Epithelial cell of prostate (primary cell): ENCODE data around the gene GNAO1.

Experiments
- DNase-seq: peaks from one replicate; pipeline ENCODE4 v3.0.0-alpha.2; 2011; ENCODE audit warnings: low read depth, low spot score
- H3K27ac ChIP-seq: fragments of 450-650 bp; 2 replicates; pipeline ENCODE4 v1.5.1; 2017; ENCODE audit warnings: mild to moderate bottlenecking

GNAO1 gene

DNA sequence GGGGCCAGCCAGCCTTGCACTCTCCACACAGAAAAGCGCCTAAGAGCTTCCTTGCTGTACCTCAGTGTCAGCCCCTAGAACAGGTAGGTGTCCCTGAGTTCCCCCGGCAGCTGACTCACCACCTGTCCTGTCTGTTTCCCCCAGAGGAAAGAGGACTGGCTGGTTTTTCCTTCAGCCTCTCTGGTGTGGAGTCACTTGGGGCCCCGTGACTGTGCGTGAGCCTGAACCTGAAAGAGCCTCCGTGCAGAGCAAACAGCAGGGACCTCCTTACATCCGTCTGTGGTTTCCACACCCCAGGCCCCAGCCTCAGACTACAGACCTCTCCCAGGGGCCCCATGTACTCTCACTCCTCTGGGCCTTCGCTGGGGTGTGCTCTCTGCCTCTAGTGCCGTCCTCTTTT lies 87.8 kb downstream of the GNAO1 start:
- DNase-seq, result no peak
- H3K27ac ChIP-seq, result no peak overlapping the region

DNA sequence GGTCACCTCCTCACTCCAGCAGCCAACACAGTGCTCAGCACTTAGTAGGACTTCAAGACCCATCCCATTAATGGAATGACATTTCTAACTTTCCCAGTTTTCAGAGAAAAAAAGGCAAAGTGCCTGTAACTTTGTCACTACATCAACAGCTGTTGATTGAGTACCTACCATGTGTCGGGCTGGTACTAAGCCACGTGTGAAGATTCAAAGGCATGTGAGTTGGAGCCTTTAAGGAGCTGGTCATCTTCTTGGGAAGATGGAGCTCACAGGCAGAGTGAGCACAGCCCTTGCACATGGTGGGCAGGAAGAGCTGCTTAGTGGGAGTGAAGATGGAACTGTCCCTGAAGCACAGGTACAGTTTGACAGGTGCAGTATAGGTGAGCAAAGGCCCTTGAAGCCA lies 88.6 kb downstream of the GNAO1 start:
- no peak overlapping the region for H3K27ac ChIP-seq
- no peak for DNase-seq

DNA sequence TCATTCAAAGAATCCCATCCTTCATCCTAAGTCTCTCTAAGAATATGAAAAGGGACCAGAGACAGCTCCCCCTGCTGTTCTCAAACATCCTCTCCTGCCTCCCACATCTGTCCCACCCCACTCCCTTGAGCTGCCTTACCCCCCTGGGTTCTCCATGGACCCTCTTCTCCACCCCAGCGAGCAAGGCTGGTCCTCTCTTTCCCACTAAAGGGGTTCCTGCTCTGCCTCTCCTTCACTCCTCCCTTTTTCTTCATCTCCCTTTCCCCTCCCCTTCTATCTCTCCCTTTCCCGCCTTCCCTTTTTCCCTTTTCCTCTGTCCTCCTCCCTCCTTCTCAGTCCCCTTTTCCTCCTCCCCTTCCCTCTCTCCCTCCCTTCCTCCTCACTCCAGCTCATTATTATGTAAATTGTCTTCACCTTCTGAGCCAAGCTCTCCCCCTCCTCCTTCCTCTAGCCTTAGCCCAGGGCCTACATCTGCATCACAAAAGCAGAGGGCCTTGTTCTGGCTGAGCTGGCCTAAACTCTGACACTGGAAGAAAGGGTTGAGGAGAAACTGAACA lies 90.0 kb downstream of the GNAO1 start:
- H3K27ac ChIP-seq, result no peak overlapping the region
- DNase-seq, result no peak

DNA sequence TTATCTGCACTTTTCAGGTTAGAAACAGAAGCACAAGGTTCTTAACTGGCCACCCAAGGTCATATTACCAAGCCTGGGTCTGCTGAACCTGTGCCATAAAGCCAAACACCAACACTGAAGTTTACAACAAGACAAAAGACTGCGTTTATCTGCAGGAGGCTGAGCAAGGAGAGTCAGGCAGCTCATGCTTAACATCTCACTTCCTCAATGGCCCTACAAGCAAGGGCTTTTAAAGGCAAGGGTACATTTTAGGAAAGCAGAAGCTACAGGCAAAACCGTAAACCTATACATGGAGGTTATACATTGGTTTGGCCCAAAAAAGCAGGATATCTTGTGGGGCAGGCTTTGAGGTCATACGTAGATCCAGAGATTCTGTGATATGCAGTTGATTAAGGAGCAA lies 91.2 kb downstream of the GNAO1 start:
- DNase-seq, result no peak
- H3K27ac ChIP-seq, result no peak overlapping the region

DNA sequence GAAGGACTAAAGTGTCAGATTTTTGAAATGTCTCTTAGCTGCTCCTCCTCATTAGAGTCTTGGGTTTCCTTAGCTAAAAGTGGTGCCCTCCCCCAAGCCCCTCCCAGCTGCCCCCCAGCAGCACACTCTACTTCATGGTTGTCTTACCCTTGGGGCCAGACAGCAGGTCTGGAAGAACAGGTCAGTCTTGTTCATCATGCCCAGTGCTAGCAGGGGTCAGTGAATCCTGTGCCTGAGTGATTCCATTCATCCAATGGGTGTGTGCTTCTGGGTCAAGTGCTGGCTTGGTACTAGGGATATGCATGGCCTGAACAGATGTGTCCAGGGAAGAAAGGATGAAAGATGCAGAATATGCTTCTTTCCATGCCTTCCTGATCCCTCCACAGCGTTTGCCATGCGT lies 93.2 kb downstream of the GNAO1 start:
- DNase-seq, result no peak
- no peak overlapping the region for H3K27ac ChIP-seq

DNA sequence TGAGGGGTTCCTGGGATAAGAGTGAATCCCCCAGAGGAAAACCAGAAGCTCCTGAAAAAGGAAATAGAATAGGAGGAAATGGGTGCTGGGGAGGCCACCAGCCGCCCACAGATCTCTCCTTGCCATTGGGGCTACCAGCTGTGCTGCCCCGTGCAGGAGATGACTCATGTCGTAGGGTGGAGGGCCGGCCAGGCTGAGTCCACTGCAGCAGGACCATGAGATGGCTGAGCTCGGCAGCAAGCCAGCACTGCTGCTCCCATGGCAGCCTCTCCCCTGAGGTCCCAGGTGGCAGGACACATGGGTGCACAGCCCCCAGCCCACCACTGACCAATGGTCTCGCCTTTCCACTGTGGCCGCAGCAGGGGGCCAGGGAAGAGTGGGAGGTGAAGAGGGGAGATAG lies 95.5 kb downstream of the GNAO1 start:
- no peak overlapping the region for H3K27ac ChIP-seq
- DNase-seq, result no peak

DNA sequence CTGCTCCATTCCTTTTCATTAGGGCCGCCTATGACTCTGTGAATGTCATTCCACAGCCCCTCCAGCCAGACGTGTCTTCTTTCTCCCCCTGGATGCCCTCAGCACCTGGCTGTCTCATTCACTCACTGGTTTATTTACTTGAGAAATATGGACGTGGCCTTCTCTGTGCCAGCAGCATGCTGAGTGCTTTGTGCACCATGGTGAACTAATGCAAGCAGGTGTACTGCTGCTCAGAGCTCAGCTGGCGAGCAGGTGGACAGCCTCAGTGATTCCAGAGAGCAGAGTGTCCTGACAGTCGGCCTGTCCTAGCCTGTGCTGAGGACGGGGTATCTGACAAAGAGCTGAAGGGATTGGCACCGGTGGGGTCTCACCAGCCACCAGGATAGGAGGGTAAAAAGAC lies 96.7 kb downstream of the GNAO1 start:
- no peak for DNase-seq

DNA sequence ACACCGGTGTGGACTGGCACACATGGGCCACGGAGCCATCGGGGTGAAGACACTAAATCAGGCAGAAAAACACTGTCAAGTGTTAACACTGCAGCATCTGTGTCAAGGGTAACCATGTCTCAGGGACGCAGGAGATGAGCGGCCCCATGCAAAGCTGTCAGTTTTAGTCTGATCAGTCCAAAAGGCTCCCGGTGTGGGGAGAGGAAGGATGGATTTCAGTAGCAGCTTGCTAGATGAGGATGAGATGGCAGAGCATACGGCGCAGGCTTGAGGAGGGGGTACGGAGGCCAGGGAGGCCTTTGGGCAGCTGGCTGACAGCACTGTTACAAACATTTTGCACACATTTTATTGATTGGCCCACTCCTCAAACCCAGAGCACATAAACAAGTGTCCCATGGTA lies 98.1 kb downstream of the GNAO1 start:
- no peak overlapping the region for H3K27ac ChIP-seq
- DNase-seq, result no peak

More for the DNA sequence above, 96.7 kb downstream of the GNAO1 start:
- H3K27ac ChIP-seq, result no peak overlapping the region

DNA sequence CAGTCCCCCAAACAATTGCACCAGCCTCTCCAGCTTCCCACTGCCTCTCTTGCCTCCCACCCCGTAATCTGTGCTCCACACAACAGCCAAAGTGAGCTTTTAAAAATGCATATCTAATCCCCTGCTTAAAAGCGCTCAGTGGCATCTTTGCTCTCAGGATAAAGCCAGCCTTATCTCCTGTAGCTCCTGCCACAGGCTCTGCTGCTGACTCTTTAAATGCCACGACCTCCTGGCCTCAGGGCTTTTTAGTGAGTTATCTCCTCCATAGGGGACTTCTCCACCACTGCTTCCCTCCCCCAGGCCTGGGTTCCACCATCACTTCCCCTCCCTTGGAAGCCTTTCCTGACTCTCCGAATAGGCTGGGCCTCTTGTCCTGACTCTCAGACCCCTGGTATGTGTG lies 98.6 kb downstream of the GNAO1 start:
- no peak for DNase-seq
- no peak overlapping the region for H3K27ac ChIP-seq

DNA sequence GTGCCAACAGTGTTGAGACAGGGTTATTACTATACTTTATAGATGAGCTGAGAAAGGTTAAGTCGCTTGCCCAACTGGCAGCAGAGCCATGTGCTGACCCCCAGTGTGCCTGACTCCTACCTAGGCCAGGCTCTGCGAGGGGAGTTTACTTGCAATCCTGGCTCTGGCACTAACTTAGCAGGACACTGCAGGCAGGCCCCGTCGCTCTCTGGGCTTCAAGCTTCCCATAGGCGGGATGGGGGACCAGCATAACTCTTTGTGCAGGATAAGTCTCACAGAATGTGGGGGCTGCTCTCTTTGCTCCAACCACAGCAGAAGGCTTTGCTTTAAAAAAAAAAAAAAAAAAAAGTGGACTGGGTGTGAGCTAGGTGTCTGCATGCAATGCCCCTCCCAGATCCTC lies 102.7 kb downstream of the GNAO1 start:
- no peak for DNase-seq
- H3K27ac ChIP-seq, result no peak overlapping the region

DNA sequence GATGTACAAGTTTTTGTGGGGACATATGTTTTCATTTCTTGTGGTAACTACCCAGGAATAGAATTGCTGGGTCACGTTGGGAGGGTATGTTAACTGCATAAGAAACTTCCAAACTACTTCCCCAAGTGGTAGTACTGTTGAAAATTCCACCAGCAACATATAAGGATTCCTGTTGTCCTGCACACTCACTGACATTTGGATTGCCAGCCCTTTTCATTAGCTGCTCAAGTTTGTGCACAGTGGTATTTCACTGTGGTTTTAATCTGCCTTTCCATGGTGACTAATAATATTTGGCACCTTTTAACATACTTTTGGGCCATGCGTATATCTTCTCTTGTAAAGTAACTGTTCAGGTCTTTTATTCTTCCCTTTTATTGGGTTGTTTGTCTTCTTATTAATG lies 103.3 kb downstream of the GNAO1 start:
- no peak for DNase-seq
- H3K27ac ChIP-seq, result no peak overlapping the region

DNA sequence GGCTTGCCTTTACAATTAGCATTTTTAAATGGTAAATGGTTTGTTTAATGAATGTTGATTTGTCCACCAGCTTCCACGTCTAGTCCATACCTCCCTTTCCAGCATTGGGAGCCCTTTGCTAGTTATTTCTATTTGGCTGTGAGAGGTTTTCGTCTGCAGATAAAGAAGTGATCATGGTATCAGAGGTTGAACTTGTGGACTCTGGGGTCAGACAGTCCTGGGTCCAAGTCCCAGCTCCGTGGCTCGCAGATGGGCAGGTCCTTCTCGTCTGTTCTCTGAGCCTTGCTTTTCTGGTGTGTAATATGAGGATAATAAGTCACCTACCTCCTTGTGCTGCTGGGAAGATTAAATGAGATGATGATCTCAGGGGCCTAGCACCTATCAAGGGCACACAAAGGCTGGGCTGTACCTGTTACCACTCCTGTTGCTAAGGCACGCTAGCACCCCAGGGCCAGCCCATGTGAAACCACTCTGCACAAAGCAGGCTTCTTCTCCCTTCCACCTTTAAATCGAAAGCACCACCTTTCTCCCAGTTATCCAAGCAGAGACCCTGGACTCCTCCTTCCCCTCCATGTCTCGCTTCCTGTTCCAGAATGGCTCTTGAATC lies 103.9 kb downstream of the GNAO1 start:
- no peak overlapping the region for H3K27ac ChIP-seq
- DNase-seq, result no peak

DNA sequence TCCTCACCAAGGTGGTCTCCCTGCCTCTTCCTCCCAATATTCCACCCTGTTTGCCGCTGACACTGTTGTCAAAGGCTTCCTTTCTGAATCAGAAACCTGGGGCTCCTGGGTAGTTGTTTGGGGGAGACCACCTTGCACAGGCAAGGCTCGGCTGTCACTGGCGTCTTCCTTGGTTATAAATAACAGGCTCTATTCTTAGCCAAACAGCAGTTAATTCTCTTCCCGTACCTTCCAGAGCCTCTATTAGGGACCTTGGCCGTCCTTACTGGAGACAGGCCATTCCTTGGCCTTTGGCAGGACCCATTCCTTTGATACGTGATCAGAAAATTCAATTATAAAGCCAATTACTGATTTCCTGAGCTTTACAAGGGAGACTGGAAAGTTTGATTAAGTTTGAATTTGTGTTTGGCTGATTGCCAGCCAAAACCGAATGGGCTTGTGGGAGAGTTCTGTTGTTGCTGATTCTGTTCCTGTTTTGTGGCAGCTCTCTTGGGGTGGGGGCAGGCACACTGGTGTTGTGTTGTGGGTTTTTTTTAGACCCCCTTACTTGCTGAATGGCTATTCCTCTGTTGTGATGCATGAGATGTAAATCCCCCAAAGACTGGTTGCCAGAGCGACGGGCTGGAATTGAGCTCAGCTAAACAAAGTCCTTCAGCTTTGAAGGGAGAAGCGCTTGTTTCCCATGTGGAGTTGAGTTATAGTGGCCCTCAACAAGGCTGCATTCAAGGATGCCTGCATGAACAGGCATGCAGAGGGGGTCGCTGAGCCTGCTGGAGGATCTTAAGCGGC lies 104.6 kb downstream of the GNAO1 start:
- no peak for DNase-seq
- no peak overlapping the region for H3K27ac ChIP-seq

DNA sequence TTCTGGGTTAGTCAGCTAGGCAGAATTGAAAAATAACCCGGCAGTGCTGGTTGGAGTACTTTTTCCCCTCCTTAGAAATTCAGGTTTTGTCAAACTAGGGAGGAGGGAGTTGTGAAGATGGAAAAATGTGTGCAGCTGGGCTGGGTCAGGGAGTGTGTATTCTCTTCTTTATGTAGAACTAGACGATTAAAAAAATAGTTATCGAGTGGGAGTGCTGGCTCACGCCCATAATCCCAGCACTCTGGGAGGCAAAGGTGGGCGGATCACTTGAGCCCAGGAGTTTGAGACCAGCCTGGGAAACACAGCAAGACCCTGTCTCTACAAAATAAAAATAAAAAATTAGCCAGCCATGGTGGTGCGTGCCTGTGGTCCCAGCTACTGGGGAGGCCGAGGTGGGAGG lies 106.4 kb downstream of the GNAO1 start:
- H3K27ac ChIP-seq, result no peak overlapping the region
- DNase-seq, result no peak

DNA sequence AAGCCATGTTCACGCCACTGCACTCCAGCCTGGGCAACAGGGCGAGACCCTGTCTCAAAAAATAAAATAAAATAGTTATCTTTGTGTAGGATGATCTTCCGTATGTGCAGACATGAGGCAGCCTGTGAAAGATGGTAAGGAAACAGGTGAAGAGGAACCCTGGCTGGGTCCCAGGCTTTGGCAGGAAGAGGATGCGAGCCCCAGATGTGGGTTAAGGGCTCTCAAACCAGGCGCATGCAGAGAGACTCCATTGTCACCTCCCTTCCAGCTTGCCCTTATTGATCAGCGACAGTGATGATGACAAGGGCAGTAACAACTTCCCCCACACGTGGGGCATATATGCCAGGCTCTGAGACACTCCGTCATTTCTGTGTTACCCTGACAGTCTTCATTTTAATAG lies 106.8 kb downstream of the GNAO1 start:
- H3K27ac ChIP-seq, result no peak overlapping the region
- DNase-seq, result no peak

DNA sequence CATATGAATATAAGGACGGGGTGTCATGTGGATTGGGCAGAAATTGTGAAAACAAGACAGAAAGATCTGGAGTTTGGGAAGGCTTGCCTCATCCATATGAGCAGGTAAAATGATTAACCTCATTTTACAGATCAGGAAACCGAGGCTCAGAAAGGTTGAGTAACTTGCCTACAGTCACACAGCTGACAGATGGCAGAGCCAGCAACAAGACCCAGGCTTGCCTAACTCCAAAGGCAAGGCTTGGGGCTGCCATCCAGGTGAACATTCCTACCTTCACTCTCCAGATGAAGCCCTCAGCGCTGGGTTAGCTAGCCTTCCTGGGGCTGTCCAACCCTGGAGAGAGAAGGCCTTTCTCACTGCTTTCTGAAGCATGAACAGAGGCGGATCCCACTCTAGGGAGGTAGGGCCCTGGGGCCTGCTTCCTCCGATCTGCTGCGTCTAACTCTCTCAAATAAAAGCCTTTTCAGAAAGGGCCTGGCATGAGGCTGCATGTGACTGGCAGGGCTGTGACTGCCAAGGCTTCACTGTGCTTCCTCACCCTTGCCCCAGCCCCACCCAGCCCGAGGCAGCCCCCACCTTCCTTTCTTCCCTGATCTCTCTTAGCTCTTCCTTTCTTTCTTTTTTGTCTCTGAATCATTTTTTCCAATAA lies 107.8 kb downstream of the GNAO1 start:
- DNase-seq, result no peak
- H3K27ac ChIP-seq, result no peak overlapping the region

DNA sequence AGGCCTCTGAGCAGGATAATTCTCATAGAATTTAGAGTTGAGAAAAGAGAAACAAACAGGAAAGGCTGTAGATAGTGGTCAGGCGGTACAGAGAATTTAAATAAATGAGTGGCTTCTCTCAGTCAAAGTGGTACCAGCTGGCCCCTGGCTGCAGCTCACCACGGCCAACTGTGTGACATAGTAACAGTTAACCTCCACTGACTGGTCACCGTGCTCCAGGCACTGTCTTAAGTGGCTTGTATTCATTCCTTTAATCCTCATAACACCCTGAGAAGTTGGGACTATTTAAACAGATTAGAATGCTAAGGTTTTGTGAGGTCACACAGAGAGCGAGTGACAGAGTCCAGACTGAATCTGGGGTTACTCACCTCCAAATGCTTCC lies 108.9 kb downstream of the GNAO1 start:
- H3K27ac ChIP-seq, result no peak overlapping the region

DNA sequence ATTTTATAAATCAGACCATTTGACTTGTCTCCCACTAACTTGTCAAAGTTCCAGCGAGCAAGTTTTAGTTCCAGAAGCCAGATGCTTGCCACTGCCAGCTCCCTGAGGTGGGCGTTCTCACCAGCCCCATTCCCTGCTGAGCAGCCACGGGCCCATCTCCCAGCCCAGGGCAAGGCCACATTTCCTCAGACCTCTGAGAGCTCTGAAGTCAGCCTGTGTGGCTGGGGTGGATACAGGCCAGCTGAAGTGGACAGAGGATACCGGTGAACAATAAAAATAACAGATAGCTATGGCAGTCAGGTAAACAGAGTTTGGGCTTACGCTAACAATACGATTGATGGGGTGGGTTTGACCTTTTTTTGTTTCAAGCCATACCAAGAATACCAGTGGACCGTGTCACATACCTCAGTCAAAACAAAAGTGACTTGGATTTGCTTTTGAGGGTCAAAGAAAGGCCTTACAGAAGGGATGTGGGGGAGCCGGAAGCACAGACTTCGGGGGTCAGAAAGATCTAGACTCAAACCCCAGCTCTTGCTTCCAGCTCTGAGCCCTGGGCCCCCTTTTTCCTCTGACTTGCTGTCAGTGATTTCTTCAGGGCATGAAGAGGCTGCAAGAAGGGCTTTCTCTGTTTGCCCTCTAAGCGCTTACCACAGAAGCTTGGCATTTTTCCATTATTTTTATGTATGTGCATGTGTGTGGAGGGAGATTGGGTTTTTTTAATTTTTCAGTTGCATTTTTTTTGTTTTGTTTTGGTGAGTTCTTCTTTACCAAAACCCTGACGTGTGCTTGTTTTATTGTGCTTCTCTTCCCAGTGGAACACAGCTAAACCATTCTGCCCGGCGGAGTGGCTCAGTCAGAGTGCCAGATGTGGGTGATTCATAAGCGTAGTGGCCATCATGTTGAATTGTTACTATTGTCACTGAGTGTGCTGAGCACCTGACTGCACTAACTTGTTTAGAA lies 109.9 kb downstream of the GNAO1 start:
- no peak for DNase-seq

More for the DNA sequence above, 108.9 kb downstream of the GNAO1 start:
- no peak for DNase-seq

DNA sequence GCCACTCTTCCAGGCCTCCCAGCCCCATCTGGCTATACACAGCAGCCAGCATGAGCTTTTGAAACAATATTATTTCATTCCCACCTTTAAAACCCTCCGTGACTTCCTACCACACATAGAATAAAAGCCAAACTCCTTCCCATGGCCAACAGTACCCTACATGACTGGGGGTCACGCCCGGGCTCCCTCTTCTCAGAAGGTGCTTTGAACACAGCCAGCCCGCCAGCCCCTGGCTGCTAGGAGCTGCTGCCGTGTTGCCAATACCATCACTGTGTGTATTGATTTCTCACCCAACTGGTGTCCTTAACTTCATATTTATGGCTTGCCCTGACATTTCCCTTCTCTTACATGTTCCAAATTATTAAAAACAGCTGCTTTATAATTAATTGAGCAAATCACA lies 111.2 kb downstream of the GNAO1 start:
- no peak overlapping the region for H3K27ac ChIP-seq
- no peak for DNase-seq

More for the DNA sequence above, 109.9 kb downstream of the GNAO1 start:
- H3K27ac ChIP-seq, result no peak overlapping the region

DNA sequence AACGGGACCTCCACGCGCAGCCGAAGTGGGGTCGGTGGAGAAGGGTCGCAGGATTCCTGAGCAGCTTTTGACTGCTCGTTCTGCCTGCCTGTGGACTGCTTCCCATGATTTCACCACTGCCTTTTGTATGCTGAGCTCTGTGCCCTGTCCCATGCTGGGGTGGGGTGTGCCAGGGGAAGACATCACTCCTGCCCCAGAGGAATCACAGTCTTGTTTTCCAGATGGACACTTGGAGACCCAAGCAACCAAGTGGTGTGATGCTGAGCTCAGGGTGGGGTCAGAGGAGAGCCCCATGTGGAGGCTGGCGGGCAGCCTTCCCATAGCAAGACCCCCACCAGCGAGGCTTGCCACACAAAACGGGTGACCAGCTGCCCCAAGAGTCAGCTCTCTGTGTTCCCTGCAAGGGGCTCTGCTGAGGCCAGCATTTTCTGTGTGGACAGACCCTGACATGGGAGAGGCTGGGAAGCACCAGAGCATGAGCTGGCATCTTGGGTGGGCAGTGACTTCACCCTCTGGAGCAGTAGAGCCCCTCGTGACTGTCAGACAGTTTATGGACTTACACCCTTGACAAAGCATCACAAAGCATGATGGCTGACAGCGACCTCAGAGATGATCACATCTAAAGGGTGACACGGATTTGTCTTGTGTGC lies 111.9 kb downstream of the GNAO1 start:
- no peak for DNase-seq
- H3K27ac ChIP-seq, result no peak overlapping the region
